Measurements from ENCODE around the gene ARL15. TPM values are rescaled to one million over a fixed set of nuclear protein-coding genes. Genes with fewer than 3 reads are reported as not detected.

Gene ARL15
- total and polyA plus RNA-seq, 4 donors, result 5.0 to 24.8 (median 13.3) TPM

DNA sequence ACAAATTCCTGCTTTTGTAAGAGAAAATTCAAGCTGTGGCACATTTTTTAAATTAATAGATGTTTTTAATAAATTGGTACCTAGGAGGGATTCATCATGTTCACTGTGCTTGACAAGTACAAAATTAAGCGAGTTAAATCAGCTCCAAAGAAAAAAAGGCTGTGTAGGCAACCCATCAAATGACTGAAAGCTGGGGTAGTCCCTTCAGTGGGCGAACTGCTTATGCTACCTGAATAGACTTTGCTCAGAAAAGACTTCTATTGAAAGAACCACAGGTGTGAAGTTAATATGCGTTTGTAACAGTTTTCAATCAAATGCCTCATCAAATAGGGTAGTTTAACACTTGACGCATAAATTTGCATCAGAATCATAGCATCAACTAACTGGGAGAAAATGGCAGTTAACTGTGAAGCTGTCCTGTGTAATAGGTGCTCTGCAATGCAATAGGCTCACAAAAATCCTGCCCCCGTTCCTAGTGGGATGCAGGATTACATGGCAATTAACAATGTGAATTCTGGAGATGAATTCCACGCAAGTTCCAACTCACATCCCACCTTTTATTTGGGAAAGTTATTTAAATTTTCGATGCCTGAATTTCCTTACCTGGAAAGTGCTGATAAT is 14.4 kb upstream of the ARL15 start:
- no peak overlapping the region for H3K4me3 ChIP-seq (ENCODE audit: low read depth in 1 of 3, low read length in 3 of 3)
- DNase-seq (ENCODE audit: low spot score), result no peak
- no peaks in the 10 kb centered on the region for H3K9me3 ChIP-seq (ENCODE audit: control insufficient read depth in 4 of 4, low read length in 3 of 4)
- no peaks in the 10 kb centered on the region for H3K36me3 ChIP-seq (ENCODE audit: control insufficient read depth in 4 of 4, insufficient read depth in 3 of 4, low read depth in 1 of 4, low read length in 3 of 4)
- H3K27ac ChIP-seq (ENCODE audit: low read depth in 1 of 2, low read length in 2 of 2), result no peak overlapping the region
- H3K4me1 ChIP-seq (ENCODE audit: control insufficient read depth in 4 of 4, insufficient read depth in 4 of 4, low read length in 3 of 4), result no peaks in the 10 kb centered on the region
- 86% methylated on average over 7 of the region's 7 CpGs for WGBS
- TF ChIP-seq SP1 (IDR thresholded peaks at IDR 0.05) (no peak), RXRA (IDR thresholded peaks at IDR 0.05) (no peak), FOXA1 (IDR thresholded peaks at IDR 0.05) (no peak), FOXA2 (IDR thresholded peaks at IDR 0.05) (no peak), YY1 (IDR thresholded peaks at IDR 0.05) (no peak), JUND (IDR thresholded peaks at IDR 0.05) (no peak), CTCF (IDR thresholded peaks at IDR 0.05; ENCODE audit: low read depth, low read length, missing input control) (no peak), ATF3 (IDR thresholded peaks at IDR 0.05) (no peak), EGR1 (IDR thresholded peaks at IDR 0.05; ENCODE audit: low read depth in 2 of 2) (no peak)
- TF ChIP-seq, protein P1, sequence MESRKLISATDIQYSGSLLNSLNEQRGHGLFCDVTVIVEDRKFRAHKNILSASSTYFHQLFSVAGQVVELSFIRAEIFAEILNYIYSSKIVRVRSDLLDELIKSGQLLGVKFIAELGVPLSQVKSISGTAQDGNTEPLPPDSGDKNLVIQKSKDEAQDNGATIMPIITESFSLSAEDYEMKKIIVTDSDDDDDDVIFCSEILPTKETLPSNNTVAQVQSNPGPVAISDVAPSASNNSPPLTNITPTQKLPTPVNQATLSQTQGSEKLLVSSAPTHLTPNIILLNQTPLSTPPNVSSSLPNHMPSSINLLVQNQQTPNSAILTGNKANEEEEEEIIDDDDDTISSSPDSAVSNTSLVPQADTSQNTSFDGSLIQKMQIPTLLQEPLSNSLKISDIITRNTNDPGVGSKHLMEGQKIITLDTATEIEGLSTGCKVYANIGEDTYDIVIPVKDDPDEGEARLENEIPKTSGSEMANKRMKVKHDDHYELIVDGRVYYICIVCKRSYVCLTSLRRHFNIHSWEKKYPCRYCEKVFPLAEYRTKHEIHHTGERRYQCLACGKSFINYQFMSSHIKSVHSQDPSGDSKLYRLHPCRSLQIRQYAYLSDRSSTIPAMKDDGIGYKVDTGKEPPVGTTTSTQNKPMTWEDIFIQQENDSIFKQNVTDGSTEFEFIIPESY (IDR thresholded peaks at IDR 0.05), result no peak
- TF ChIP-seq, protein P2, sequence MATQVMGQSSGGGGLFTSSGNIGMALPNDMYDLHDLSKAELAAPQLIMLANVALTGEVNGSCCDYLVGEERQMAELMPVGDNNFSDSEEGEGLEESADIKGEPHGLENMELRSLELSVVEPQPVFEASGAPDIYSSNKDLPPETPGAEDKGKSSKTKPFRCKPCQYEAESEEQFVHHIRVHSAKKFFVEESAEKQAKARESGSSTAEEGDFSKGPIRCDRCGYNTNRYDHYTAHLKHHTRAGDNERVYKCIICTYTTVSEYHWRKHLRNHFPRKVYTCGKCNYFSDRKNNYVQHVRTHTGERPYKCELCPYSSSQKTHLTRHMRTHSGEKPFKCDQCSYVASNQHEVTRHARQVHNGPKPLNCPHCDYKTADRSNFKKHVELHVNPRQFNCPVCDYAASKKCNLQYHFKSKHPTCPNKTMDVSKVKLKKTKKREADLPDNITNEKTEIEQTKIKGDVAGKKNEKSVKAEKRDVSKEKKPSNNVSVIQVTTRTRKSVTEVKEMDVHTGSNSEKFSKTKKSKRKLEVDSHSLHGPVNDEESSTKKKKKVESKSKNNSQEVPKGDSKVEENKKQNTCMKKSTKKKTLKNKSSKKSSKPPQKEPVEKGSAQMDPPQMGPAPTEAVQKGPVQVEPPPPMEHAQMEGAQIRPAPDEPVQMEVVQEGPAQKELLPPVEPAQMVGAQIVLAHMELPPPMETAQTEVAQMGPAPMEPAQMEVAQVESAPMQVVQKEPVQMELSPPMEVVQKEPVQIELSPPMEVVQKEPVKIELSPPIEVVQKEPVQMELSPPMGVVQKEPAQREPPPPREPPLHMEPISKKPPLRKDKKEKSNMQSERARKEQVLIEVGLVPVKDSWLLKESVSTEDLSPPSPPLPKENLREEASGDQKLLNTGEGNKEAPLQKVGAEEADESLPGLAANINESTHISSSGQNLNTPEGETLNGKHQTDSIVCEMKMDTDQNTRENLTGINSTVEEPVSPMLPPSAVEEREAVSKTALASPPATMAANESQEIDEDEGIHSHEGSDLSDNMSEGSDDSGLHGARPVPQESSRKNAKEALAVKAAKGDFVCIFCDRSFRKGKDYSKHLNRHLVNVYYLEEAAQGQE (IDR thresholded peaks at IDR 0.05), result no peak
- no peak overlapping the region for H3K9ac ChIP-seq (ENCODE audit: low read depth in 1 of 2, low read length in 2 of 2)
- no peaks in the 10 kb centered on the region for H3K27me3 ChIP-seq (ENCODE audit: control insufficient read depth in 4 of 4, insufficient read depth in 4 of 4, low read length in 3 of 4)

GRCh38 chr5:54323495-54323894 is 13.1 kb upstream of the ARL15 start:
- no peak overlapping the region for H3K9ac ChIP-seq (ENCODE audit: low read depth in 1 of 2, low read length in 2 of 2)
- no peaks in the 10 kb centered on the region for H3K27me3 ChIP-seq (ENCODE audit: control insufficient read depth in 4 of 4, insufficient read depth in 4 of 4, low read length in 3 of 4)
- no peak overlapping the region for H3K27ac ChIP-seq (ENCODE audit: low read depth in 1 of 2, low read length in 2 of 2)
- no peaks in the 10 kb centered on the region for H3K9me3 ChIP-seq (ENCODE audit: control insufficient read depth in 4 of 4, low read length in 3 of 4)
- DNase-seq (ENCODE audit: low spot score), result no peak
- H3K4me3 ChIP-seq (ENCODE audit: low read depth in 1 of 3, low read length in 3 of 3), result no peak overlapping the region
- H3K4me1 ChIP-seq (ENCODE audit: control insufficient read depth in 4 of 4, insufficient read depth in 4 of 4, low read length in 3 of 4), result no peaks in the 10 kb centered on the region
- WGBS, result 64% methylated on average over 2 of the region's 2 CpGs
- H3K36me3 ChIP-seq (ENCODE audit: control insufficient read depth in 4 of 4, insufficient read depth in 3 of 4, low read depth in 1 of 4, low read length in 3 of 4), result no peaks in the 10 kb centered on the region
- TF ChIP-seq EGR1 (IDR thresholded peaks at IDR 0.05; ENCODE audit: low read depth in 2 of 2), result no peak
- no peak for TF ChIP-seq HNF4A (conservative IDR thresholded peaks at IDR 0.05)
- TF ChIP-seq, protein P3, sequence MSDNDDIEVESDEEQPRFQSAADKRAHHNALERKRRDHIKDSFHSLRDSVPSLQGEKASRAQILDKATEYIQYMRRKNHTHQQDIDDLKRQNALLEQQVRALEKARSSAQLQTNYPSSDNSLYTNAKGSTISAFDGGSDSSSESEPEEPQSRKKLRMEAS (IDR thresholded peaks at IDR 0.05), result no peak
- TF ChIP-seq ATF3 (IDR thresholded peaks at IDR 0.05), result no peak
- TF ChIP-seq RXRA (IDR thresholded peaks at IDR 0.05), result no peak
- TF ChIP-seq GABPA (IDR thresholded peaks at IDR 0.05 in 1 of 2, conservative IDR thresholded peaks at IDR 0.05 in 1 of 2), result no peak
- no peak for TF ChIP-seq SP1 (IDR thresholded peaks at IDR 0.05)
- TF ChIP-seq FOXA1 (IDR thresholded peaks at IDR 0.05), result no peak
- TF ChIP-seq RAD21 (IDR thresholded peaks at IDR 0.05), result no peak
- no peak for TF ChIP-seq YY1 (IDR thresholded peaks at IDR 0.05)
- TF ChIP-seq, protein P1 (IDR thresholded peaks at IDR 0.05), result no peak
- no peak for TF ChIP-seq FOXA2 (IDR thresholded peaks at IDR 0.05)
- TF ChIP-seq TAF1 (conservative IDR thresholded peaks at IDR 0.05), result no peak
- no peak for TF ChIP-seq JUND (IDR thresholded peaks at IDR 0.05)
- TF ChIP-seq CTCF (IDR thresholded peaks at IDR 0.05; ENCODE audit: low read depth, low read length, missing input control), result no peak

Data from liver (tissue), 9 donors.